HG02970 (cell line): ENCODE results near the gene ANKS1B.
A peak's percentile ranks its signal among the peaks of the same experiment; 100 is the strongest.
"Not testable (repeated sequence)": the region's sequence is repeated elsewhere in the genome, so short reads cannot be mapped to it uniquely, and the experiment has no call there.

Experiments
- ATAC-seq: cut with Tn5 transposase; IDR thresholded peaks from one replicate; pipeline ENCODE4 v1.9.1; 2021; ENCODE audit warnings: mild to moderate bottlenecking, moderate library complexity, moderate number of reproducible peaks; ENCODE audit not compliant: unreplicated experiment, low FRiP score

The ANKS1B gene

DNA sequence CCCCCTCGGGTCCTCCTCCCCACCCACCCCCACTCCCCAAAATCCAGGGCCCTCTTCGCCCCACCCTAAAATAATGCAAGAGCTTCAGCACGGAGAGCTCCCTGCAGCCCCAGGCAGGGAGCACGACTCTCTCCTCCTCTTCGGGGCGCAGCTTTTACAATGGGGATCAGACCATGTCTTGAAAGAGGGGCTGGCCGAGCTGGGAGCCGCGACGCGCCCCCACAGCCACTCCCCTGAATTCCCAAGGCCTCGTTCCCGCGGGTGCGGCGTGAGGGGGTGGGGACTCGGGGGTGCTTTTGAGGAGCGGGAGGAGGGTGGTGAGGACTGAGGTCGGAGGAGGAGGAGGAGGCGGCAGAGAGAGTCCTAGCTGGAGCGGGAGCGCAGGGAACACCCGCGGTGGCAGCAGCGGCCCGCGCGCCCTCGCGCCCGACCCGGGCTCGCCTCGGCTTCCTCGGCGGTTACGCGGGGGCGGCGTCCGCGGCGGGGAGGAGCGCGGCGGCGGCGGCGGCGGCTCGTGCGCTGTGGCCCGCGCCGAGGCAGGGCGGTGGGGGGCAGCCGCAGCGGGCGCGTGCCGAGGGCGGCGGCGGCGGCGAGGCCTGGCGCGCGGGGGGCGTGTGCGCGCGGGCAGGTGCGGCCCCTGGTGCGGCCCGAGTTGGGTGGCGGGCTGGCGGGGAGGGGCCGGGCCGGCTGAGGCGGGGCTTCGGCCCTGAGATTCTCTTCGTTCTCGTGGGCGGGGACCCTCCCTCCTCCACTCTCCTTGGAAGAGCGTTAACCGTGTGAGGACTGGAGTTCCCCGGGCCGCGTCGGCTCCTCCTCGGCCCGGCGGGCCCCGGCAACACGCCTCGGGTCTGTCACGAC is at the start of gene ANKS1B:
Gene ANKS1B, minus strand, starts transcription at position 666 of the 858 bp plus-strand sequence. CDS start 699 bp downstream, outside the sequence.
- peak; percentile 49 for ATAC-seq

DNA sequence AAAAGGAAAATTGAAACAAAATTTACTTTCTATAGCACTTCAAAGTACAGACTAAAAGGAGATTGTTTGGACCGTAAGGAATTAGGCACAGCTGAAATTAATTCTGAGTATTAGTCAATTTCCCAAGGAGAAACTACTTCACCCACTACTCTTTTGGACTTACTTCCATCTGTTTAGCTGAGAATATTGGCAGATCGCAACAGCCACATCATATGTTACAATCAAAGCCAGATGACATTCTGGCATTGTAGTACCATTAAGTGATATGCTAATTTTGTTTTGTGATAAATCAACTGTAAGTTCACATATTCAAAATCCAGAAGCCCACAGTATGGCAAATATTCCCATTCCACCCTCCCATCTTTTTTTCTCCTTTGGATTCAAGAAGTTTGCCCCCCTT is 47.1 kb upstream of the ANKS1B start:
- no peak for ATAC-seq

DNA sequence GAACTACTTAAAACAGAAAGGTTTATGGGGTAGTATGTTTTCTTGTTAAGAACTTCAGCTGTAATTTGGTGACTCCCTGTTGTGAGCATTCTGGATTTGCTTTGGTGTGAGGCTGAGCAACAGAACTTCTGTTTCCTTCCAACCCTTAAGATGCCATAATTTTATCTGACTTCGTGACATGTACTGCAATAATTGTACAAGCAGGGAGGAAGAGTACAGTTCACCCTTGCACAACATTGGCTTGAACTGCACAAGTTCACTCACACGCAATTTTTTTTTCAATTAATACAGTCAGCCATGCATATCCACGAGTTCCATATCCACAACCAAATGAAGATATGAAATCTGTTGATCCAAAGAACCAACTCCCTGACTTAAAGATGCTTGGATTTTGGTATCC is 42.9 kb upstream of the ANKS1B start:
- no peak for ATAC-seq

DNA sequence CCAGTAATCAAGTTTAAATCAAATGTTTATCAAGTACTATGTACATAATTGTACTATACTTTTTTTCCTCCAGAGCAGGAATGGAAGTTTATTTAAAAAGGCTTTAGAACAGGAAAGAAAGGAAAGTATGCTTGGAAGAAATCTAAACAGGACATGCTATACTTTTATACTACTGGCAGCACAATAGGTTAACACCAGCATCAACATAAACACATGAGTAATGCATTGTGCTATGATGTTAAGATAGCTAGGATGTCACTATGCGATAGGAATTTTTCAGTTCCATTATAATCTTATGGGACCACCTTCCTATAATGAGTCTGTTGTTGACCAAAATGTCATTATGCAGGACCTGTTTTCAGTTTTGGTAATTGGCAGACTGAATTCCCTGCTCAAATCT is 41.5 kb upstream of the ANKS1B start:
- no peak for ATAC-seq

DNA sequence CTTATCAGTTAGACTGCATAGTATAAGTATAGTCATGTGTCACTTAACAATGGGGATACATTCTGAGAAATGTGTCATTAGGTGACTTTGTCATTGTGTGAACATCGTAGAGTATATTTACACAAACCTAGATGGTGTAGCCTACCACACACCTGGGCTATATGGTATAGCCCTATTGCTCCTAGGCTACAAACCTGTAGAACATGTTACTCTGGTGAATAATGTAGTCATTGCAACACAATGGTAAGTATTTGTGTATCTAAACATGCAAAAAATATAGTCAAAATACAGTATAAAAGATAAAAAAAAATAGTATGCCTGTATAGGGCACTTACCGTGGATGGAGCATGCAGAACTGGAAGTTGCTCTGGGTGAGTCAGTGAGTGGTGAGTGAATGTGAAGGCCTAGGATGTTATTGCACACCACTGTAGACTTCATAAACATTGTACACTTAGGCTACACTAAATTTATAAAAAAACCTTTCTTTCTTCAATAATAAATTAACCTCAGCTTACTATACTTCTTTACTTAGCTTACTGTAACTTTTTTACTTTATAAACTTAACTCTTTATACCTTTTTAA is 40.3 kb upstream of the ANKS1B start:
- ATAC-seq = no peak

DNA sequence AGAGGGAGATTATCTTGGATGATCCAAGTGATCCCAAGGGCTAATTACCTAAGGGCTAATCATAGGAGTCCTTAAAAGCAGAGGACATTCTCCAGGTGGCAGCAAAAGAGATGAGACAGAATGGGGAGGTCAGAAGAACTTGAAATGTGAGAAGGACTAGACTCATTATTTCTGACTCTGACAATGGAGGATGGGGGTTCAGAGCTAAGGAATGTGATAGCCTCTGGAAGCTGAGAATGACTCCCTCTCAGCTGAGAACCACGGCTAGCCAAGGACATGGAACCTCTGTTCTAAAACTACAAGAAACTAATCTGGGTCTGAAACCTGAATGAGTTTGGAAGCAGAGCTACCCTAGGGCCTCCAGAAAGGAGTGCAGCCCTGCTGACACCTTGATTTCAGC is 35.6 kb upstream of the ANKS1B start:
- ATAC-seq = no peak

DNA sequence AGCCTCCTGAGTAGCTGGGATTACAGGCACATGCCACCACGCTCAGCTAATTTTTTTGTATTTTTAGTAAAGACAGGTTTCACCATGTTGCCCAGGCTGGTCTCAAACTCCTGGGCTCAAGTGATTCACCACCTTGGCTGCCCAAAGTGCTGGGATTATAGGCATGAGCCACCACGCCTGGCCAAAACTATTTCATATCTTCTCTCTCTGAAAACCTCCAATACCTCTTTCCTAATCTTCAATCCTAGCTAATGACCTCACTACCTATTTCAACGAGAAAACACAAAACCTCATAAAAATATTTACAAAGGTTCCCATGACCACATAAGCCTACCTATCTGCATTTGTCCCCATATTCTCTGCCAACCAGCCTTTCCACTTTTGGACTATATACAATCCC is 32.3 kb upstream of the ANKS1B start:
- ATAC-seq = no peak

DNA sequence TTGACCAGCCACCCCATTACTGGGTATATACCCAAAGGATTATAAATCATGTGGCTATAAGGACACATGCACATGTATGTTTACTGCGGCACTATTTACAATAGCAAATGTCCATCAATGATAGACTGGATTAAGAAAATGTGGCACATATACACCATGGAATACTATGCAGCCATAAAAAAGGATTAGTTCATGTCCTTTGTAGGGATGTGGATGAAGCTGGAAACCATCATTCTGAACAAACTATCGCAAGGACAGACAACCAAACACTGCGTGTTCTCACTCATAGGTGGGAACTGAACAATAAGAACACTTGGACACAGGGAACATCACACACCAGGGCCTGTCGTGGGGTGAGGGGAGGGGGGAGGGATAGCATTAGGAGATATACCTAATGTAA is 31.6 kb upstream of the ANKS1B start:
- not testable (repeated sequence) for ATAC-seq

DNA sequence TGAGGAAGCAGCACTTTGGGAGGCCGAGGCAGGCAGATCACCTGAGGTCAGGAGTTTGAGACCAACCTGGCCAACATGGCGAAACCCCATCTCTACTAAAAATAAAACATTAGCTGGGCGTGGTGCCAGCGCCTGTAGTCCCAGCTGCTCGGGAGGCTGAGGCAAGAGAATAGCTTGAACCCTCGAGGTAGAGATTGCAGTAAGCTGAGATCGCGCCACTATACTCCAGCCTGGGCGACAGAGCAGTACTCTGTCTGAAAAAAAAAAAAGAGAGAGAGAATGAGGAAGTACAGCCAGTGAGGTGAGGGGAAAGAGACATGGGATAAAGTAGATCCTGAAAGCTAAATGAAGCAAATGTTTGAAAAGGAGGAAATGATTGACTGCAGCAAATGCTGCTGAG is 21.1 kb upstream of the ANKS1B start:
- not testable (repeated sequence) for ATAC-seq

DNA sequence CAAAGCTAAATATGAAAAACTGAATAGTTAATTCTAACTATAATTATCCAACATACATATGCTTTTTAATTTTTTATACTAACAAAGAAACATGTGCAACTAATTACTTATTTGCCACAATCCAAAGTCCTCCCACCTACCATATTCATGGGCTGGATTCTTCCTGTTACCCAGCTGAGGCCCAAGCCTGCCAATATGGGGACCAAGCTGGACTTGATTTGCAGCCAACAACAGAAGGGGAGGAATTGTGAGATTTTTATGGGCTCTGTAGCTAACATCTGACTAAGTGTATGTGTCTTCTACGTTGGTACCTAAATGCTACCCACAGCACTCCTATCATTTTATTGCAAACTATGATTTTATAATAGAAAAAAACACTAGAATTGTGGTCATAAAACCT is 13.1 kb upstream of the ANKS1B start:
- ATAC-seq = no peak

DNA sequence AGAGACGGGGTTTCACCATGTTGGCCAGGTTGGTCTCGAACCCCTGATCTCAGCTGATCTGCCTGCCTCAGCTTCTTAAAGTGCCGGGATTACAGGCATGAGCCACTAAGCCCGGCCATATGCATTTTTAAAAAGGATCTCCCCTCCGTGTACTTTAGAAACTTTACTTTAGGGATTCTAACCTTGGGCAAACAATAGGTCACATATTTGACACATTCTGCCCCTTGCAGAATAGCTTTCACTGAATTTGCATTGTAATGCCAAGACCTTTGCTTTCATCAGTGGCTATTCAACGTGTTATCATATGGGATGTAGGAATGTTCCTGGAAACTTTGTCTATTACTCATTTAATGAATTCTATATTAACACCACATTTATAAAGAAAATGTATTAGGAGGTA is 11.4 kb upstream of the ANKS1B start:
- no peak for ATAC-seq

DNA sequence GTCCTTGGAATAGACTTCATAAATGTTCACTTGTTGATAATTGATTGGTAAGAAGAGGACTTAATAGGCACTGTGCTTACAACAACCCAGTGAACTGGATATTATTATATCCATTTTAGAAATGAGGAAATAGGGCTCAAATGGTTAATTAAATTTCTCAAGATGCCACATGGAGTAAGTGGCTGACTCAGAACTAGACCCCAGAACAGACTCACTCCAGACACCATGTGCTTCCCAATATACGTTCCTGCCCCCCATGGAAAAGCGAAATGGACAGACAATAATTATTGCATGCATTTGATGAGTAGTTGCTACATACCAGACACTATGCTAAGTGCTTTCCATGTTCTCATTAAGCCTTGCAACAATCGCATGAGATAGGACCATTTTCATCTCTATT is 895 bp upstream of the ANKS1B start:
- ATAC-seq = no peak

DNA sequence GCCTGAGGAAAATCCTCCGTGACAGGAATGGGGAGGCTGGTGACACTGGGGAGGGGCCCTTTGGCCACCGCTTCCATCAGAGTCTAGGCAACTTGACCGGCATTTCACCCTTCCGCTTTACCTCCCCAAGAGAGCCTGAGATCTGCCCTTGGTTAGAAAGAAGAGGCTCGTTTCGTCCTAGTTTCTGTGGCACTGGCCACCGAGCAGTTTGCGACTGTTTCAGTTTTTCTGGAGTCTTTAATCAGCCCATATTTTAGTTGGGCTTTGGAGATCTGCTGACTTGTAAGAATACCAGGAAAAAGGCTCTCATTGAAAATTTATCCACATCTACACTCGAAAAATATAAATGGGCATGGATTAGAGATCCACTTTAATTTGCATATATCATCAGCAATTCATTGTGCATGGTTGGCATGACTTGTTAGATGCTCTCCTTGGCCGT is 414 bp upstream of the ANKS1B start:
- no peak for ATAC-seq

DNA sequence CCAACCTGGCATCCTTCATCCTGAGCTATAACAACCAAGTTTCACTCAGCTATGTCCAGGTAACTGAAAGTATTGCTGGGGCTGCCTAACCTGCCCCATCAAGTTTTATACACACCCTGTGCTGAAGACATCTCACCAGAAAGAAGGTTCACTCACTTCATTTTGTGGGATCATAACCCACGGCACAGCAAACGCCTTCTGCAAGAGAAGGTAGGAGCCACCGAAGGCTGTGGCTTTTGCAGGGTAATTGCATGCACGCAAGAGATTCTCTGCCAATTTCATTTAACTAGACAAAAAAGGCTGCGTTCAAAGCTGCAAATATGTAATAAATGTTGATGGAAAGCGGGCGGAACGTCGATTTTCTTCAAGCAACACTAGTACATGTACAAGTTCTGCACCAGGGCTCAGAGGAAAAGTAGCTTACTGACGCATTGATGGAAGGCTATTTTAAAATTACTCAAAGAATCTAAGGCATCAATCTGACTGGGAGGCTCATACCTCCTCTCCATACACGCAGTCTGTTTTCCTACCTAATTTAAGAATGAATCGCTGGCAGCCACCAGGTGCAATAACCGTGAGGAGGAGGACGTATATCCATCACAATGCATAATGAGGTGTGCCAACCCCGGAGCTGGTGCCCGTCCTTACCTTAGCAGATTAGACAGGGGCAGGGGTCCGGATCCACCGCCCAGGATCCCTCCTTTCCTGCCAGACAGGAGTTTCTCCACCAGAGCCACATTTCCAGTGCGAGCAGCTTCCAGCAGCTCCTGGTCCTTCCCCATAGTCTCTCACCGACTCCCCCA is 1.1 kb downstream of the ANKS1B start:
- no peak for ATAC-seq

DNA sequence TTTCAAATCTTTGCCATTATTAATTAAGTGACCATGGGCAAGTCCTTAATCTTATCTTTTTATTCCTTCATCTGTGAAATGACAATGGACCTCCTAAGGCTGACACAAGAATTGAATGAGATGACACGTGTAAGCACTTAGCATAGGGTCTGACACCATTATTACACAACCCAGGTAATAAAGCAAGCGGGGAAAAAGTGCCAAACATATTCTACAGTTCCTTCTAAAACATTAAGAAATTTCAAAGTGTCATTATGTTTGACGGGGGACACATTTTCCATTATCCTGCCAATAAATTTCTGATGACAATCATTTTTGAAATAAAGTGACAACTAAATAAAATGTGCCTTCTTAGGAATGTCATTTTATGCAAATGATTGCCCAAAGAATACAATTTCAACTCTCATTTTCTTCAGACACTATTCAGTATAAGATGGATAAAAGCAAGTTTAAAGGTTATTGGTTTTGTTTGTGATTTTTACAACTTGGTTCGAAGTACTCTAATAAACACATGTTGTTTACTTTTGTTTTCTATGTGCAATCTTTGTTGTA is 3.0 kb downstream of the ANKS1B start:
- ATAC-seq = no peak

DNA sequence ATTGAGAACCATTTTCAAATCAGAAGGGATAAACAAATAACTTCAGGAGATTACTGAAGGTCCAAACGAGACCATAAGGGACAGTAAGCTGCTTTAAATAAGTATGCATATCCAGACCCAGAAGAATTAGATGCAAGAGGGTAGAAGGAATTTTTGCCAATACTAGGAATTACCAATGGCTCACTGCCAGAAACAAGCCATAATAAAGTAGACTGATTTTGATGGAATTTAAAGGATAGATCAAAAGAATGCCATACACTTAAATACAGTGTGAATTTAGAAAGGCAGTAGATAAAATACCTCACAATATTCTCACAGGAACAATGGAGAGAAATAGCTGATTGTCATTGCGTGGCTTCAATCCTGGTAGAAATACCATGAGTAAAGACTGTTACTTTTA is 5.3 kb downstream of the ANKS1B start:
- ATAC-seq = no peak

DNA sequence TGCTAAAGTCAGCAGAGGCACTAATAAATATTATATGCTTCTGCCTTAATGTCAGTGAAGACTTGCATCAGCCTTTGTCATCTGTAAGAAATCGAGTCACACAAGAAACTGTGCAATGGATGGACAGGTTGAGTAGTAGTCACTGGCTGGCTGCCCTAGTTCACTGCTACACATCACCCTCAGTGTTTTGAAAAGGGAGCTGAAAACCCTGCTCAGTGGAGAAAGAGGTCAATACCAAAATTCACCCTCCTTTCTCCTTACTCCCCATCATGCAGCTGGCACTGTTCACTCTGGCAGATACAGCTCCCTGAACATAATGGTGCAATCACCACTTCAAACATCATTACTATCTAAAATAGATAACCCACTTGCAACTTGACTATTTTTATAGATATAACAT is 6.6 kb downstream of the ANKS1B start:
- ATAC-seq = no peak

DNA sequence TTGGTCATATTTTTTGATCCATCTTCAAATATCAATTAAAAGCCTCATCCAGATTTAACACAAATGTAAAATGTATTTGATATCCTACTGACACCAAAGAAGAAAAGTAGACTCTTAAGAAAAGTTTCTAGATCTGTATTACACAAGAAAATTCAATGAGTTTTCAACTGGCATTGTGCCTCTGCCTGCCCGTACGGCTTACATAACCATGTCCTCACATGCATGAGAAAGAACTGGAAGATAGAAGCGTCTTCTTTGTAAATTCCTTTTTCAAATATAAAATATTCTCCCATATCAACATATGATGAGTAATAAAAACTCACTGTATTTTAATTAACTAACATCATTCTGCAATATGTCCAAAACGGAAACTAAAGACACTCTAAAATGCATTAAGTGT is 7.2 kb downstream of the ANKS1B start:
- ATAC-seq = no peak

DNA sequence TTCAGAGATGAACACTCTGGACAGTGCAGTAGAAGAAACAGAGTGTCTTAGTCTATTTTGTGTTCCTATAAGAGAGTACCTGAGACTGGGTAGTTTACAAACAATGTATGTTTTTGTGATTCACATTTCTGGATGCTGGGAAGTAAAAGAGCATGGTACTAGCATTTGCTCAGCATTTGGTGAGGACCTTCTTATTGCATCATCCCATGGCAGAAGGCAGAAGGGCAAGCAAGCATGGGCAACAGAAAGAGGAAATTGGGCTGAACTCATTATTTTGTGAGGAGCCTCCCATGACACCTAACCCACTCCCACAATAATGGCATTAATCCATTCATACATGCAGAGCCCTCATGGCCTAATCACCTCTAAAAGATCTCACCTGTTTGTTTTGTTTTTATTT is 8.0 kb downstream of the ANKS1B start:
- no peak for ATAC-seq

DNA sequence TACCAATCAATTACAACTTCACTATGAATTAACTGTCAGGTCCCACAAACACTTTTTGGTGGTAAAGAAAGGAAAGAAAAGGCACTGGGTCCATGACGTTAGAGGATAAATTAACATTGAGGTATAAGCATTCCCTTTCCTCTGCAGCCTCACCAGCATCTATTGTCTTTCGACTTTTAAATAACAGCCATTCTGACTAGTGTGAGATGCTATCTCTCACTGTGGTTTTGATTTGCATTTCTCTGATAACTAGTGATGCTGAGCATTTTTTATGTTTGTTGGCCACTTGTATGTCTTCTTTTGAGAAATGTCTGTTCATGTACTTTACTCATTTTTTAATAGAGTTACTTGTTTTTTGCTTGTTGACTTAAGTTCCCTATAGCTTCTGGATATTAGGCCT is 9.4 kb downstream of the ANKS1B start:
- no peak for ATAC-seq

DNA sequence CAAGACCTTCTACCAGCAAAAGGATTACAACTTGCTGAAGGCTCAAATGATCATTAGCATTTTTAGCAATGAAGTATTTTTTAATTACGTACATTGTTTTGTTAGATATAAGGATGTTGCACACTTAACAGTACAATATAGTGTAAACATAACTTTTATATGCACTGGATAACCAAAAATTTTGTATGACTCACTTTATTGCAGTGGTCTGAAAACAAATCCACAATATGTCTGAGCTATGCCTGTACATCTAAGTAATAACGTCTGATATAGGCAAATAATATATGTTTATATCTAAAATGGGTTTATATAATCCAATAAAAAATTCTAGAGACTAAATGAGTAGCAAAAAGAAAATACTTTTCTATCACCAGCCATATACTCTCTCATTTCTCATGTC is 10.6 kb downstream of the ANKS1B start:
- no peak for ATAC-seq
